MM.1S (cell line): ENCODE data around the gene POLN.

ENCODE experiments used
- DNase-seq: peaks from one replicate; pipeline ENCODE4 v3.0.0-alpha.2; 2015
- H2AFZ ChIP-seq: fragments of 300-600 bp; sonication (generic); 2 replicates; pipeline ENCODE4 v1.6.0; 2016; ENCODE audit warnings: antibody characterized with exemption, low read length
- H3F3A ChIP-seq: fragments of 300-600 bp; sonication (generic); 2 replicates; pipeline ENCODE4 v1.6.1; 2016; ENCODE audit warnings: mild to moderate bottlenecking, antibody characterized with exemption, low read length, moderate library complexity, mixed read lengths; ENCODE audit not compliant: insufficient read depth
- H3K27ac ChIP-seq: fragments of 300-600 bp; sonication (generic); 2 replicates; pipeline ENCODE4 v1.5.1; 2016; ENCODE audit warnings: mild to moderate bottlenecking, low read length
- H3K27me3 ChIP-seq: fragments of 300-600 bp; sonication (generic); replicated peaks from 2 replicates; pipeline ENCODE4 v1.6.0; 2016; ENCODE audit warnings: low read length; ENCODE audit not compliant: insufficient read depth
- H3K36me3 ChIP-seq: fragments of 300-600 bp; sonication (generic); replicated peaks from 2 replicates; pipeline ENCODE4 v1.6.1; 2016; ENCODE audit warnings: mild to moderate bottlenecking, low read length, mixed read lengths; ENCODE audit not compliant: insufficient read depth
- H3K4me1 ChIP-seq: fragments of 300-600 bp; sonication (generic); 2 replicates; pipeline ENCODE4 v1.6.1; 2016; ENCODE audit warnings: low read length, mixed read lengths
- H3K4me2 ChIP-seq: fragments of 300-600 bp; sonication (generic); 2 replicates; pipeline ENCODE4 v1.6.0; 2016; ENCODE audit warnings: low read depth, low read length
- H3K4me3 ChIP-seq: fragments of 300-600 bp; sonication (generic); 2 replicates; pipeline ENCODE4 v1.5.1; 2016; ENCODE audit warnings: low read length, mixed read lengths
- H3K79me2 ChIP-seq: fragments of 300-600 bp; sonication (generic); 2 replicates; pipeline ENCODE4 v1.6.1; 2016; ENCODE audit warnings: mixed run types, low read length, mixed read lengths
- H3K9ac ChIP-seq: fragments of 300-600 bp; sonication (generic); 2 replicates; pipeline ENCODE4 v1.6.1; 2016; ENCODE audit warnings: low read length, mixed read lengths
- H3K9me2 ChIP-seq: fragments of 300-600 bp; sonication (generic); replicated peaks from 2 replicates; pipeline ENCODE4 v1.6.1; 2016; ENCODE audit warnings: mild to moderate bottlenecking, low read length, mixed read lengths; ENCODE audit not compliant: insufficient read depth
- H3K9me3 ChIP-seq: fragments of 300-600 bp; sonication (generic); replicated peaks from 2 replicates; pipeline ENCODE4 v1.6.1; 2016; ENCODE audit warnings: mild to moderate bottlenecking, low read length, mixed read lengths; ENCODE audit not compliant: insufficient read depth
- H4K20me1 ChIP-seq: fragments of 300-600 bp; sonication (generic); 2 replicates; pipeline ENCODE4 v1.6.1; 2016; ENCODE audit warnings: mild to moderate bottlenecking, low read length, moderate library complexity, mixed read lengths; ENCODE audit not compliant: insufficient read depth
- CTCF ChIP-seq: fragments of 300-600 bp; sonication (generic); IDR thresholded peaks from 2 replicates; pipeline ENCODE4 v1.5.1; 2016; ENCODE audit warnings: antibody characterized with exemption, low read length, mixed read lengths
- EZH2 ChIP-seq: fragments of 300-600 bp; sonication (generic); optimal IDR thresholded peaks from 2 replicates; pipeline ENCODE3; 2017; ENCODE audit warnings: low read depth, mild to moderate bottlenecking, antibody characterized with exemption, low read length, mixed read lengths
- EZH2phosphoT487 ChIP-seq: fragments of 300-600 bp; sonication (generic); IDR thresholded peaks from 2 replicates; pipeline ENCODE4 v1.6.1; 2018; ENCODE audit warnings: antibody characterized with exemption, low read length

POLN gene

GRCh38 chr4:2084316-2084715, 157.6 kb downstream of the POLN start:
- no peak for TF ChIP-seq EZH2
- no peak for TF ChIP-seq CTCF
- TF ChIP-seq EZH2phosphoT487, result no peak
- DNase-seq, result no peak

DNA sequence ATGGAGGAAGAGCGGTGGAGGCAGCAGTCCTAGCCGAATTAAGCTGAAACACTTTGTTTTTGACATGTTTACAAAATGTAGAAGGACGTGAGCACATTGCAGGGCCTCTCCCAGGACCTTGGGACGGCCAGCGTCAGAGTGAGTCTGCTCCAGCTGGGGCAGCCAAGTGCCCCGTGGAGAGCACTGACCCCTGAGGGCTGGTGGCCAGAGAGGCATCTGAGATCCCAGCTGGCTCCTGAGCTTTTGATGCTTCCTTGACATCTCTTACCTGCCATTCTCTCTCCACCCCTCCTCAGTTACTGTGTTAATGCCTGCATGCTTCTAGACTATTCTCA, 158.1 kb downstream of the POLN start:
- Histone ChIP-seq H3K27me3 (no peaks in the 10 kb centered on the region), H3K9me3 (no peaks in the 10 kb centered on the region), H4K20me1 (no peaks in the 10 kb centered on the region), H3K4me2 (no peak overlapping the region), H3K27ac (no peak overlapping the region), H2AFZ (no peak overlapping the region), H3K79me2 (no peaks in the 10 kb centered on the region), H3K36me3 (no peaks in the 10 kb centered on the region), H3K4me1 (no peaks in the 10 kb centered on the region), H3K9me2 (no peaks in the 10 kb centered on the region), H3K4me3 (no peak overlapping the region), H3K9ac (no peak overlapping the region), H3F3A (no peaks in the 10 kb centered on the region)
- no peak for DNase-seq
- TF ChIP-seq EZH2, result no peak
- TF ChIP-seq CTCF, result no peak
- TF ChIP-seq EZH2phosphoT487, result no peak

More at GRCh38 chr4:2084316-2084715, 157.6 kb downstream of the POLN start:
- H3K79me2 ChIP-seq, result no peaks in the 10 kb centered on the region
- H3K27ac ChIP-seq, result no peak overlapping the region
- no peak overlapping the region for H3K9ac ChIP-seq
- H3K4me3 ChIP-seq, result no peak overlapping the region
- no peaks in the 10 kb centered on the region for H3K9me2 ChIP-seq
- H4K20me1 ChIP-seq, result no peaks in the 10 kb centered on the region
- H2AFZ ChIP-seq, result no peak overlapping the region
- H3K4me1 ChIP-seq, result no peaks in the 10 kb centered on the region
- no peaks in the 10 kb centered on the region for H3K36me3 ChIP-seq
- H3K27me3 ChIP-seq, result no peaks in the 10 kb centered on the region
- no peaks in the 10 kb centered on the region for H3K9me3 ChIP-seq
- H3K4me2 ChIP-seq, result no peak overlapping the region
- no peaks in the 10 kb centered on the region for H3F3A ChIP-seq

DNA sequence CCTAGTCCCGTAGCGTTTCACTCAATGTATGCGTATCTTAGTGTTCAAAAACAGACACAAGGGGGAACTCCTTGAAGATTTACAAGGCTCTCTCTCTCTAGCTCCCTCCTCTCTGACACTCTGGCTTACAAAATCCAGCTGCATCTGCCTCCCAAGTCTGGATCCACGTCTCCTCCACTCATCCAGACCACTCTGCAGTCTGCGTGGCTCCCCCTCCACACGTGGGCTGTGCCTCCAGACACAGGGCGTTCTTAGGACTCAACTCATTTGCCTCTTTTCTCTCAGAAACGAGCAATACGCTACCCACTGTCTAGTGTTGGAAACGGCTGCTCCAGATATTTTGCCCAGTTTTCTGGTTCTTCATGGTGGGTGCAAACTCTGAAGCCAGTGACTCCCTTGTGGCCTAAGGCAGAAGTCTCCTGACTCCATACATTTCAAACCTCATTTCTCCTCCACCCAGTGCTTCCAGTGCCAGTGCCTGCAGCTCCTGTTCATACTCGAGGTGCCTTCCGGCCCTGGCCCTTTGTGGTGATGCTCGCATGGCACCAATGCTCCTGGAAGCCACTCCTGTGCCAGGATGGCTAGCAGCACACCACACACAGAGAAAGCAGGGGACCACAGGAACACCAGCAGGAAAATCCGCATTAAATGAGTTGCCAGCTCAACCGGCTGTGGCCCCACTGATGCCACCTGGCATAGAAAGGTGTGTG, 158.7 kb downstream of the POLN start:
- Histone ChIP-seq H2AFZ (no peak overlapping the region), H4K20me1 (no peaks in the 10 kb centered on the region), H3K4me2 (no peak overlapping the region), H3K9ac (no peak overlapping the region), H3K27me3 (no peaks in the 10 kb centered on the region), H3K27ac (no peak overlapping the region), H3K9me2 (no peaks in the 10 kb centered on the region), H3K4me3 (no peak overlapping the region), H3K79me2 (no peaks in the 10 kb centered on the region), H3K36me3 (no peaks in the 10 kb centered on the region), H3K4me1 (no peaks in the 10 kb centered on the region), H3K9me3 (no peaks in the 10 kb centered on the region), H3F3A (no peaks in the 10 kb centered on the region)
- no peak for DNase-seq
- TF ChIP-seq EZH2 (no peak), CTCF (no peak)
